Right lung (tissue), 5 donors: Measurements from ENCODE around the gene PPP6R3. TPM values are rescaled to one million over a fixed set of nuclear protein-coding genes. Genes with fewer than 3 reads are reported as not detected.

Experiments
- DNase-seq, 2 donors: peaks; one replicate each; pipeline ENCODE4 v3.0.0-alpha.2; 2013
- polyA plus RNA-seq, 5 donors: library from polyadenylated mRNA; unstranded; fragments of 120-200 nt; gene quantifications; one replicate each; pipeline versions ENCODE4 v1.2.1 to v1.2.3, GENCODE V29; 2013; ENCODE audit warnings: inconsistent platforms in 1 of 5, low replicate concordance in 1 of 5; ENCODE audit not compliant: insufficient read length in 5 of 5, insufficient read depth in 1 of 5

Gene PPP6R3
- polyA plus RNA-seq, 5 donors: 84.1 to 123 (median 107) TPM

- DNase-seq: no peak
These were observed 190.2 kb downstream of the PPP6R3 start for GRCh38 chr11:68650801-68651200.

GRCh38 chr11:68651208-68651984 lies 190.8 kb downstream of the PPP6R3 start:
- DNase-seq: no peak

- DNase-seq: no peak
These were observed 191.6 kb downstream of the PPP6R3 start for GRCh38 chr11:68651985-68652682.

GRCh38 chr11:68652683-68653156 lies 192.2 kb downstream of the PPP6R3 start:
- no peak for DNase-seq

- no peak for DNase-seq
These were observed 193.2 kb downstream of the PPP6R3 start for GRCh38 chr11:68653486-68654430.

- DNase-seq: no peak
These were observed 194.4 kb downstream of the PPP6R3 start for GRCh38 chr11:68654978-68655377.

GRCh38 chr11:68655406-68655805 lies 194.9 kb downstream of the PPP6R3 start:
- DNase-seq: no peak

- no peak for DNase-seq
These were observed 195.3 kb downstream of the PPP6R3 start for GRCh38 chr11:68655806-68656205.

GRCh38 chr11:68657021-68657780 lies 196.6 kb downstream of the PPP6R3 start:
- DNase-seq: no peak

- DNase-seq: no peak
These were observed 197.5 kb downstream of the PPP6R3 start for GRCh38 chr11:68658097-68658496.

GRCh38 chr11:68658661-68659060 lies 198.1 kb downstream of the PPP6R3 start:
- no peak for DNase-seq

GRCh38 chr11:68659158-68659921 lies 198.8 kb downstream of the PPP6R3 start:
- peak; percentile 80 for DNase-seq

GRCh38 chr11:68660066-68660810 lies 199.7 kb downstream of the PPP6R3 start:
- DNase-seq: no peak

GRCh38 chr11:68661014-68661413 lies 200.5 kb downstream of the PPP6R3 start:
- DNase-seq: no peak

- DNase-seq: no peak
These were observed 201.4 kb downstream of the PPP6R3 start for GRCh38 chr11:68661697-68662603.

- no peak for DNase-seq
These were observed 203.0 kb downstream of the PPP6R3 start for GRCh38 chr11:68663482-68664010.

GRCh38 chr11:68664141-68664540 lies 203.6 kb downstream of the PPP6R3 start:
- no peak for DNase-seq

GRCh38 chr11:68664906-68665305 lies 204.4 kb downstream of the PPP6R3 start:
- DNase-seq: no peak
